IMR-90 (cell line): Measurements from ENCODE around the gene PCNX2.

ENCODE experiments used
- POLR2A ChIP-seq: IDR thresholded peaks from 2 replicates; pipeline ENCODE4 v1.6.1; 2012; ENCODE audit warnings: mild to moderate bottlenecking, low read depth, low read length
- RAD21 ChIP-seq: IDR thresholded peaks from 2 replicates; pipeline ENCODE4 v1.6.1; 2012; ENCODE audit warnings: low read length, improper control_type of control experiment
- TF ChIP-seq, protein P1 (sequence below): conservative IDR thresholded peaks from 2 replicates; pipeline ENCODE4 v1.5.1; 2012; ENCODE audit warnings: mild to moderate bottlenecking, low read depth, low read length, improper control_type of control experiment

DNA sequence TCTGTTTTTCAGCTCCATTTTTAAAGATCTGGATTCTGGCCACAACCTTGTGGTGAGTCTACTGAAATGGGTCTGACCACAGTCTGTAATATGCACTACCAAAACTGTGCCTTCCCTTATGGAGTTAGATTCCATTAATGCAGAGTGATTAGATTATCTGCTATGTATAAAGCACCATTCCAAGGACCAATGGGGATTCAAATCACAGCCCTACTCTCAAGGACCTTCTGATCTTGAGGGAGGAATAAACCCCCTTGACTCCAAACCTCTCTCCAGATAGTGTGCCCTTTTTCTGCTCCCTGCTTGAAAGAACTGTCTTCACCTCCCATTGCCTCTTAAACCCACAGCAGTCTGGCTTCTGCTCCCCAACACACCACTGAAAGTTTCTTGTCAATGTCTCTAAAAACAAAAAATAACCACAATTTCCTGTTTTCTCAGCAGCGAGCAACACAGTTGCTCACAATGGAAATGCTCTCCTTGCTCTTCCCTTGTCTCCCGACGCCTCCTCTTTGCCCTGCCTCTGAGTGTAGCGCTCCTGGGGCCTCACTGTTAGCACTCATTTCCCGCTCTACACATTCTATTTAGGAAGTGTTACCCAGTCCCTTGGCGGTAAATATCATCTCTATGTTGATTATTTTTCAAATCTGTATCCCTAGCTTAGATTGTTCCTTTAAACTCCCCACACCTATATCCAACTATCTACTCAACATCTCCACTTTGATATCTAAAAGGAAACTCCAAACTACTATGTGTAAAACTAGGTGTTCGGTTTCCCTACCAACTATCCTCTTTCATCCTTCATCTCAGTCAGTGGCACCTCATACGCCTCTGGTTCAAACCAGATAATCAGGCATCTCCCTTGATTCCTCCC lies 13.6 kb downstream of the PCNX2 start:
- TF ChIP-seq POLR2A: no peak
- TF ChIP-seq, protein P1, sequence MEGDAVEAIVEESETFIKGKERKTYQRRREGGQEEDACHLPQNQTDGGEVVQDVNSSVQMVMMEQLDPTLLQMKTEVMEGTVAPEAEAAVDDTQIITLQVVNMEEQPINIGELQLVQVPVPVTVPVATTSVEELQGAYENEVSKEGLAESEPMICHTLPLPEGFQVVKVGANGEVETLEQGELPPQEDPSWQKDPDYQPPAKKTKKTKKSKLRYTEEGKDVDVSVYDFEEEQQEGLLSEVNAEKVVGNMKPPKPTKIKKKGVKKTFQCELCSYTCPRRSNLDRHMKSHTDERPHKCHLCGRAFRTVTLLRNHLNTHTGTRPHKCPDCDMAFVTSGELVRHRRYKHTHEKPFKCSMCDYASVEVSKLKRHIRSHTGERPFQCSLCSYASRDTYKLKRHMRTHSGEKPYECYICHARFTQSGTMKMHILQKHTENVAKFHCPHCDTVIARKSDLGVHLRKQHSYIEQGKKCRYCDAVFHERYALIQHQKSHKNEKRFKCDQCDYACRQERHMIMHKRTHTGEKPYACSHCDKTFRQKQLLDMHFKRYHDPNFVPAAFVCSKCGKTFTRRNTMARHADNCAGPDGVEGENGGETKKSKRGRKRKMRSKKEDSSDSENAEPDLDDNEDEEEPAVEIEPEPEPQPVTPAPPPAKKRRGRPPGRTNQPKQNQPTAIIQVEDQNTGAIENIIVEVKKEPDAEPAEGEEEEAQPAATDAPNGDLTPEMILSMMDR: no peak
- no peak for TF ChIP-seq RAD21
